ENCODE data around the gene GINS1. TPM values are rescaled to one million over a fixed set of nuclear protein-coding genes. Genes with fewer than 3 reads are reported as not detected.

Gene GINS1
- total RNA-seq = 10 to 100 TPM in 1 of 2 donors, 1 to 10 TPM in 1; 8.3 to 26.6 TPM

GRCh38 chr20:25407311-25408169, at the start of gene GINS1:
Gene GINS1, plus strand, starts transcription at chr20:25407673. Its CDS starts 148 bp downstream, at chr20:25407821.

GRCh38 chr20:25390538-25391528, 16.6 kb upstream of the GINS1 start, which contains the start of gene ABHD12:
Gene ABHD12, minus strand, starts transcription at chr20:25390835. Its CDS starts 132 bp downstream, at chr20:25390703.

Other genes with a start within 250 kb of the GINS1 start
- gene ENTPD6, start 212.0 kb upstream of the GINS1 start, total RNA-seq = 10 to 100 TPM; 75.4 to 97.2 TPM
- 100 to 1,000 TPM; 161 to 290 TPM for gene PYGB, start 159.6 kb upstream of the GINS1 start, total RNA-seq
- gene ABHD12, start 16.8 kb upstream of the GINS1 start, total RNA-seq = 10 to 100 TPM; 48.2 to 59.6 TPM
- 1 to 10 TPM; 6.3 to 8.9 TPM for gene NINL, start 177.9 kb downstream of the GINS1 start, total RNA-seq
- 1 to 10 TPM; 6.5 to 8.0 TPM for gene NANP, start 216.3 kb downstream of the GINS1 start, total RNA-seq

Data from melanocyte of skin (primary cell).